ENCODE results near the gene CIITA.

CIITA gene

GRCh38 chr16:10881479-10882030 is 4.6 kb downstream of the CIITA start:
- DNase-seq, result no peak

GRCh38 chr16:10883004-10883403 is 6.0 kb downstream of the CIITA start:
- DNase-seq, result no peak

GRCh38 chr16:10885246-10885645 is 8.2 kb downstream of the CIITA start:
- DNase-seq, result no peak

GRCh38 chr16:10888320-10888937 is 11.4 kb downstream of the CIITA start:
- DNase-seq, result no peak

- DNase-seq, result no peak
Measured at GRCh38 chr16:10889855-10890254, 12.9 kb downstream of the CIITA start.

- DNase-seq, result no peak
Measured at GRCh38 chr16:10892782-10893318, 15.8 kb downstream of the CIITA start.

GRCh38 chr16:10895053-10895946 is 18.3 kb downstream of the CIITA start:
- DNase-seq, result no peak

- no peak for DNase-seq
Measured at GRCh38 chr16:10896165-10896564, 19.2 kb downstream of the CIITA start.

GRCh38 chr16:10896723-10897122 is 19.7 kb downstream of the CIITA start:
- DNase-seq, result no peak

GRCh38 chr16:10897134-10897533 is 20.1 kb downstream of the CIITA start:
- DNase-seq, result no peak

GRCh38 chr16:10902999-10903398 is 26.0 kb downstream of the CIITA start:
- no peak for DNase-seq

- no peak for DNase-seq
Measured at GRCh38 chr16:10906482-10906881, 29.5 kb downstream of the CIITA start.

GRCh38 chr16:10906914-10907756 is 30.1 kb downstream of the CIITA start:
- no peak for DNase-seq

- no peak for DNase-seq
Measured at GRCh38 chr16:10907757-10908045, 30.7 kb downstream of the CIITA start.

- DNase-seq, result no peak
Measured at GRCh38 chr16:10911267-10911666, 34.3 kb downstream of the CIITA start.

GRCh38 chr16:10916534-10916933 is 39.5 kb downstream of the CIITA start:
- DNase-seq, result no peak

GRCh38 chr16:10918294-10919002 is 41.4 kb downstream of the CIITA start:
- peak; percentile 79 for DNase-seq

GRCh38 chr16:10919003-10919351 is 42.0 kb downstream of the CIITA start:
- DNase-seq, result no peak

- DNase-seq, result peak; percentile 32
Measured at GRCh38 chr16:10920726-10921427, 43.9 kb downstream of the CIITA start.

- no peak for DNase-seq
Measured at GRCh38 chr16:10921536-10922327, 44.7 kb downstream of the CIITA start.
